Neural cell (in vitro differentiated cells): ENCODE data around the gene NKAIN2. TPM values are rescaled to one million over a fixed set of nuclear protein-coding genes. Genes with fewer than 3 reads are reported as not detected.

ENCODE experiments used
- H2AFZ ChIP-seq: fragments of 200-600, 300-800 bp; sonication (generic), shearing (Covaris generic); 2 replicates; pipeline ENCODE4 v1.6.0; 2014; ENCODE audit warnings: low read depth, mild to moderate bottlenecking, antibody characterized with exemption, low read length, moderate library complexity
- H3F3A ChIP-seq: fragments of 200-600 bp; shearing (Covaris generic); 2 replicates; pipeline ENCODE4 v1.6.1; 2016; ENCODE audit warnings: mild to moderate bottlenecking, moderate library complexity, mixed read lengths, antibody characterized with exemption, low read length; ENCODE audit not compliant: insufficient read depth, poor library complexity, severe bottlenecking
- H3K27ac ChIP-seq: fragments of 200-600, 300-800 bp; sonication (generic), shearing (Covaris generic); 2 replicates; pipeline ENCODE4 v1.5.1; 2014; ENCODE audit warnings: mild to moderate bottlenecking, low read length, moderate library complexity
- H3K27me3 ChIP-seq: fragments of 300-800, 200-600 bp; sonication (generic), shearing (Covaris generic); 2 replicates; pipeline ENCODE4 v1.6.0; 2014; ENCODE audit warnings: mild to moderate bottlenecking, low read depth, low read length, moderate library complexity; ENCODE audit not compliant: insufficient read depth
- H3K36me3 ChIP-seq: fragments of 300-800, 200-600 bp; sonication (generic), shearing (Covaris generic); 2 replicates; pipeline ENCODE4 v1.5.1; 2014; ENCODE audit warnings: mild to moderate bottlenecking, antibody characterized with exemption, low read length, moderate library complexity; ENCODE audit not compliant: insufficient read depth
- H3K4me2 ChIP-seq: fragments of 300-800, 200-600 bp; sonication (generic), shearing (Covaris generic); 2 replicates; pipeline ENCODE4 v1.6.0; 2014; ENCODE audit warnings: mild to moderate bottlenecking, low read length
- H3K4me3 ChIP-seq: fragments of 300-800, 200-600 bp; sonication (generic), shearing (Covaris generic); 2 replicates; pipeline ENCODE4 v1.5.1; 2014; ENCODE audit warnings: mild to moderate bottlenecking, low read length, moderate library complexity
- H3K79me2 ChIP-seq: fragments of 200-600 bp; shearing (Covaris generic); replicated peaks from 2 replicates; pipeline ENCODE4 v1.6.0; 2014; ENCODE audit warnings: mild to moderate bottlenecking, low read length, moderate library complexity; ENCODE audit not compliant: insufficient read depth
- H3K9ac ChIP-seq: fragments of 300-800, 200-600 bp; sonication (generic), shearing (Covaris generic); 2 replicates; pipeline ENCODE4 v1.6.1; 2016; ENCODE audit warnings: mild to moderate bottlenecking, low read length, mixed read lengths
- H3K9me2 ChIP-seq: fragments of 200-600 bp; shearing (Covaris generic); 2 replicates; pipeline ENCODE4 v1.6.1; 2016; ENCODE audit warnings: mild to moderate bottlenecking, low read length, mixed read lengths; ENCODE audit not compliant: insufficient read depth
- H3K9me3 ChIP-seq: fragments of 200-600, 300-800 bp; sonication (generic), shearing (Covaris generic); 2 replicates; pipeline ENCODE4 v1.6.1; 2016; ENCODE audit warnings: mild to moderate bottlenecking, mixed run types, low read length, moderate library complexity, mixed read lengths
- H4K20me1 ChIP-seq: fragments of 200-600 bp; shearing (Covaris generic); 2 replicates; pipeline ENCODE4 v1.6.1; 2016; ENCODE audit warnings: mild to moderate bottlenecking, mixed run types; ENCODE audit not compliant: insufficient read depth
- EP300 ChIP-seq: fragments of 450-650 bp; conservative IDR thresholded peaks from 2 replicates; pipeline ENCODE4 v1.6.1; 2014; ENCODE audit warnings: antibody characterized with exemption, mild to moderate bottlenecking, moderate library complexity; ENCODE audit not compliant: poor library complexity, severe bottlenecking
- EZH2 ChIP-seq: fragments of 200-600, 300-800 bp; shearing (Covaris generic), sonication (generic); IDR thresholded peaks from 2 replicates; pipeline ENCODE4 v1.6.1; 2014; ENCODE audit warnings: antibody characterized with exemption, low read length, borderline replicate concordance, mild to moderate bottlenecking; ENCODE audit not compliant: insufficient read depth, poor library complexity, severe bottlenecking
- MXI1 ChIP-seq: fragments of 450-650 bp; conservative IDR thresholded peaks from 2 replicates; pipeline ENCODE4 v1.6.1; 2014; ENCODE audit warnings: antibody characterized with exemption, mild to moderate bottlenecking; ENCODE audit not compliant: poor library complexity, severe bottlenecking
- POLR2AphosphoS5 ChIP-seq: IDR thresholded peaks from 2 replicates; pipeline ENCODE4 v1.6.1; 2012
- RAD21 ChIP-seq: fragments of 450-650 bp; conservative IDR thresholded peaks from 2 replicates; pipeline ENCODE4 v1.6.1; 2014; ENCODE audit warnings: antibody characterized with exemption, mild to moderate bottlenecking, moderate library complexity
- SMC3 ChIP-seq: fragments of 450-650 bp; conservative IDR thresholded peaks from 2 replicates; pipeline ENCODE4 v1.6.1; 2014; ENCODE audit warnings: antibody characterized with exemption, mild to moderate bottlenecking, moderate library complexity; ENCODE audit not compliant: poor library complexity
- TAF1 ChIP-seq: IDR thresholded peaks from 2 replicates; pipeline ENCODE4 v1.6.1; 2012; ENCODE audit warnings: low read depth
- polyA plus RNA-seq: library from polyadenylated mRNA; depleted of rRNA; stranded (reverse); fragments of >200 nt; gene quantifications from 2 replicates; pipeline ENCODE4 v1.2.3, GENCODE V29; 2014
- TF ChIP-seq, protein P1 (sequence below): IDR thresholded peaks from 2 replicates; pipeline ENCODE4 v1.6.1; 2012; ENCODE audit warnings: borderline replicate concordance
- TF ChIP-seq, protein P2 (sequence below): fragments of 450-650 bp; IDR thresholded peaks from 2 replicates; pipeline ENCODE4 v1.5.1; 2014; ENCODE audit warnings: antibody characterized with exemption, mild to moderate bottlenecking, moderate library complexity; ENCODE audit not compliant: poor library complexity, severe bottlenecking

Gene NKAIN2
- polyA plus RNA-seq, 1 donor from 2014 or later = 23.2 TPM

DNA sequence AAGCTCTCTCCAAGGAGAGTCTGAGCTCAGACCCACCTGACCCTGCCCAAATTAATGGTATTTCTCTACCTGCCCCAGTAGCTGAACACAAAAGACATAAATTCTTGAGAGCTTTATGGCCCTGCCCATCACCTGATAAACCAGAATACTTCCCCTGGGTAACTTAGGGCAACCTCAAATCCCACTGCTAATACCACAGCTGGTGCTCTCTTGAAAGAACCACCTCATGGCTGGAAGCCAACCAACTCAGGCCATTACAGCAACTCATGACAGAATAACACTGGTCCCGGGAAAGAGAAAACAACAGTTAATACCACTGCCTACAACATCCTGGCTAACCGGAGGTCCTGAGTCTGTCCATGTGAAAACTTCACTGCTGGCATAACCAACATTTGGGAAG, 328.6 kb downstream of the NKAIN2 start:
- Histone ChIP-seq H4K20me1 (no peaks in the 10 kb centered on the region), H3K4me2 (no peak overlapping the region), H3K9me2 (no peaks in the 10 kb centered on the region), H3K9me3 (no peaks in the 10 kb centered on the region), H3K79me2 (no peaks in the 10 kb centered on the region), H2AFZ (no peak overlapping the region), H3K27ac (no peak overlapping the region), H3K27me3 (no peaks in the 10 kb centered on the region), H3K4me3 (no peak overlapping the region), H3K36me3 (no peaks in the 10 kb centered on the region), H3K9ac (no peak overlapping the region), H3F3A (no peaks in the 10 kb centered on the region)
- TF ChIP-seq POLR2AphosphoS5 (no peak), EP300 (no peak), EZH2 (no peak), MXI1 (no peak), TAF1 (no peak), RAD21 (no peak), SMC3 (no peak)
- TF ChIP-seq, protein P1, sequence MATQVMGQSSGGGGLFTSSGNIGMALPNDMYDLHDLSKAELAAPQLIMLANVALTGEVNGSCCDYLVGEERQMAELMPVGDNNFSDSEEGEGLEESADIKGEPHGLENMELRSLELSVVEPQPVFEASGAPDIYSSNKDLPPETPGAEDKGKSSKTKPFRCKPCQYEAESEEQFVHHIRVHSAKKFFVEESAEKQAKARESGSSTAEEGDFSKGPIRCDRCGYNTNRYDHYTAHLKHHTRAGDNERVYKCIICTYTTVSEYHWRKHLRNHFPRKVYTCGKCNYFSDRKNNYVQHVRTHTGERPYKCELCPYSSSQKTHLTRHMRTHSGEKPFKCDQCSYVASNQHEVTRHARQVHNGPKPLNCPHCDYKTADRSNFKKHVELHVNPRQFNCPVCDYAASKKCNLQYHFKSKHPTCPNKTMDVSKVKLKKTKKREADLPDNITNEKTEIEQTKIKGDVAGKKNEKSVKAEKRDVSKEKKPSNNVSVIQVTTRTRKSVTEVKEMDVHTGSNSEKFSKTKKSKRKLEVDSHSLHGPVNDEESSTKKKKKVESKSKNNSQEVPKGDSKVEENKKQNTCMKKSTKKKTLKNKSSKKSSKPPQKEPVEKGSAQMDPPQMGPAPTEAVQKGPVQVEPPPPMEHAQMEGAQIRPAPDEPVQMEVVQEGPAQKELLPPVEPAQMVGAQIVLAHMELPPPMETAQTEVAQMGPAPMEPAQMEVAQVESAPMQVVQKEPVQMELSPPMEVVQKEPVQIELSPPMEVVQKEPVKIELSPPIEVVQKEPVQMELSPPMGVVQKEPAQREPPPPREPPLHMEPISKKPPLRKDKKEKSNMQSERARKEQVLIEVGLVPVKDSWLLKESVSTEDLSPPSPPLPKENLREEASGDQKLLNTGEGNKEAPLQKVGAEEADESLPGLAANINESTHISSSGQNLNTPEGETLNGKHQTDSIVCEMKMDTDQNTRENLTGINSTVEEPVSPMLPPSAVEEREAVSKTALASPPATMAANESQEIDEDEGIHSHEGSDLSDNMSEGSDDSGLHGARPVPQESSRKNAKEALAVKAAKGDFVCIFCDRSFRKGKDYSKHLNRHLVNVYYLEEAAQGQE = no peak
- TF ChIP-seq, protein P2, sequence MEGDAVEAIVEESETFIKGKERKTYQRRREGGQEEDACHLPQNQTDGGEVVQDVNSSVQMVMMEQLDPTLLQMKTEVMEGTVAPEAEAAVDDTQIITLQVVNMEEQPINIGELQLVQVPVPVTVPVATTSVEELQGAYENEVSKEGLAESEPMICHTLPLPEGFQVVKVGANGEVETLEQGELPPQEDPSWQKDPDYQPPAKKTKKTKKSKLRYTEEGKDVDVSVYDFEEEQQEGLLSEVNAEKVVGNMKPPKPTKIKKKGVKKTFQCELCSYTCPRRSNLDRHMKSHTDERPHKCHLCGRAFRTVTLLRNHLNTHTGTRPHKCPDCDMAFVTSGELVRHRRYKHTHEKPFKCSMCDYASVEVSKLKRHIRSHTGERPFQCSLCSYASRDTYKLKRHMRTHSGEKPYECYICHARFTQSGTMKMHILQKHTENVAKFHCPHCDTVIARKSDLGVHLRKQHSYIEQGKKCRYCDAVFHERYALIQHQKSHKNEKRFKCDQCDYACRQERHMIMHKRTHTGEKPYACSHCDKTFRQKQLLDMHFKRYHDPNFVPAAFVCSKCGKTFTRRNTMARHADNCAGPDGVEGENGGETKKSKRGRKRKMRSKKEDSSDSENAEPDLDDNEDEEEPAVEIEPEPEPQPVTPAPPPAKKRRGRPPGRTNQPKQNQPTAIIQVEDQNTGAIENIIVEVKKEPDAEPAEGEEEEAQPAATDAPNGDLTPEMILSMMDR = no peak

DNA sequence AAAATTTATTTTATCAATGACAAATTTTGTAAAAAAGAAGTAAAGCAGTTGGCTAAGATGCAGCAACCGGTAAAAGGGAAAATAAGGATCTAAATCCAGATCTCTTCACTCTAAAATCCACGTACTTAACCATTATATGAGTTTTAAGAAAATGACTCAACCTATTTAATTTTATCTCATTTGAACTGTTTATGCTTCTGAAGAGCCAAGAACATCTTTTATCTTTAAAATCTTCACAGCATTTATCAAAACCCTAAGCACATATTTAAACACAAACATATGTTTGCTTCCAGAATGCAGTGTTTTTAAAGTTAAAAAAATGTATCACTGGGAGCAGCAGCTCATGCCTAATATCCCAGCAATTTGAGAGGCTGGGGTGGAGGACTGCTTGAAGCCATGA, 339.2 kb downstream of the NKAIN2 start:
- Histone ChIP-seq H3K27ac (no peak overlapping the region), H3K9ac (no peak overlapping the region), H3K9me3 (no peaks in the 10 kb centered on the region), H3F3A (no peaks in the 10 kb centered on the region), H4K20me1 (no peaks in the 10 kb centered on the region), H3K9me2 (no peaks in the 10 kb centered on the region), H3K4me2 (no peak overlapping the region), H3K27me3 (no peaks in the 10 kb centered on the region), H2AFZ (no peak overlapping the region), H3K4me3 (no peak overlapping the region), H3K79me2 (no peaks in the 10 kb centered on the region), H3K36me3 (no peaks in the 10 kb centered on the region)
- TF ChIP-seq POLR2AphosphoS5 = no peak
- no peak for TF ChIP-seq SMC3
- TF ChIP-seq MXI1 = no peak
- TF ChIP-seq EP300 = no peak
- no peak for TF ChIP-seq TAF1
- no peak for TF ChIP-seq EZH2
- TF ChIP-seq, protein P2 = no peak
- TF ChIP-seq, protein P1 = no peak
- no peak for TF ChIP-seq RAD21
